Epithelial cell of esophagus (primary cell): Measurements from ENCODE around the gene EFS.

Experiments used
- DNase-seq: peaks from one replicate; pipeline ENCODE4 v3.0.0; 2010; ENCODE audit warnings: low read depth
- H3K4me3 ChIP-seq: 2 replicates; pipeline ENCODE4 v1.5.1; 2011; ENCODE audit warnings: mild to moderate bottlenecking, low read length, control low read depth
- CTCF ChIP-seq: IDR thresholded peaks from 2 replicates; pipeline ENCODE4 v1.5.1; 2011; ENCODE audit warnings: low read depth, mild to moderate bottlenecking, low read length, control low read depth, inconsistent platforms; ENCODE audit not compliant: insufficient read depth; ENCODE audit errors: missing control alignments

Gene EFS

GRCh38 chr14:23378612-23379220 is 13.7 kb upstream of the EFS start:
- H3K4me3 ChIP-seq: no peak overlapping the region
- no peak for TF ChIP-seq CTCF
- DNase-seq: no peak

- no peak for DNase-seq
- no peak for TF ChIP-seq CTCF
- H3K4me3 ChIP-seq: no peak overlapping the region
These were observed 12.9 kb upstream of the EFS start for GRCh38 chr14:23377573-23378563.

- no peak overlapping the region for H3K4me3 ChIP-seq
- no peak for TF ChIP-seq CTCF
- DNase-seq: no peak
These were observed 12.2 kb upstream of the EFS start for GRCh38 chr14:23377198-23377550.

- no peak within 1 kb of the TSS for H3K4me3 ChIP-seq
- no peak for DNase-seq
- no peak for TF ChIP-seq CTCF
These were observed 11.7 kb upstream of the EFS start, which contains the start of gene CMTM5 for GRCh38 chr14:23376482-23377197. Gene CMTM5, plus strand, starts transcription at chr14:23377046. Its CDS starts 206 bp downstream, at chr14:23377252.

GRCh38 chr14:23375527-23376251 is 10.7 kb upstream of the EFS start:
- no peak overlapping the region for H3K4me3 ChIP-seq
- no peak for DNase-seq
- no peak for TF ChIP-seq CTCF

- no peak for DNase-seq
- H3K4me3 ChIP-seq: no peak overlapping the region
- TF ChIP-seq CTCF: no peak
These were observed 8.1 kb upstream of the EFS start for GRCh38 chr14:23373041-23373440.
